ENCODE data around the gene MINDY4. TPM values are rescaled to one million over a fixed set of nuclear protein-coding genes. Genes with fewer than 3 reads are reported as not detected.

The MINDY4 gene
- total and polyA plus RNA-seq, 4 experiments from 2014 or later = 0.23 to 1.5 (median 1.1) TPM

DNA sequence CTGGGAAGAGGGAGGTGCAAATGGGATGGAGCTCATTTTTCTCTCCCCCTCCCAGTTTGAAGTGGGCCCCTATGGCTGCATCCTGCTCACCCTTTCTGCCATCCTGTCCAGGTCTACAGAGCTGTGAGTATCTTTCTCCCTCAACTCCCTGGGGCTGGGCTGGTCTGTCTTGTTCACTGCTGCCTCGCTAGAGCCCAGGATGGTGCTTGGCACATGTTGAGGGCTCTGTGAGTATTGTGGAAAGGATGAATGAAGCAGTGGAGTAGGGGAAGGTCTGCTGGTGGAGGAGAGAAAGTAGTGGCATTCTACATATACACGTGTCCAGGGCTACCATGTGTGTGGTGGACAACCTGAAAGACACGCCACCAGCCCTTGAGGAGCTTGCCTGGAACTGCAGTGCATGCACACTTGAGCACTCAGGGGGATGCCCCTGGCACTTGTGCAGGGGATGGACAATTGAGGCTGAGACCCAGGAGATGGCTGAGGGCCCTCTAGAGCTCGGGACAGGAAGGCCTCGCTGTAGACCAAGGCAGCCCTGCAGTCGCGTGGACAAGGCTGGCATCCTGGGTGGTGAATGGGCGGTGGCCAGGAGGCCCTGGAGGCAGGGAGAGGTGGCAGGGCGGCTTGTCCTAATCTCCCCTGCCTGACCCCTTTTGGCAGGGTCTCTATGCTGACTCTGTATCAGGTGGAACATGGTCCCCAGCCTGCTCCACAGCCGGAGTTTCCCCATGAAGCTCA, 88.2 kb downstream of the MINDY4 start:
- intact Hi-C loops (cut with micrococcal nuclease) = no loop called here
- Histone ChIP-seq H3K27me3 (ENCODE audit: insufficient read depth, low read length) (no peaks in the 10 kb centered on the region), H3K9me3 (ENCODE audit: control insufficient read depth in 1 of 2, low read length in 2 of 2) (no peaks in the 10 kb centered on the region), H3K36me3 (ENCODE audit: insufficient read depth, low read length) (no peaks in the 10 kb centered on the region), H3K4me3 (ENCODE audit: low read length in 2 of 2) (no peak overlapping the region), H3K27ac (ENCODE audit: low read depth, low read length) (no peak overlapping the region), H3K4me1 (ENCODE audit: insufficient read depth, low read length) (no peaks in the 10 kb centered on the region)
- no peaks in the 10 kb centered on the region for H3K4me1 Mint-ChIP-seq
- H3K27me3 Mint-ChIP-seq = no peaks in the 10 kb centered on the region
- H3K36me3 Mint-ChIP-seq = no peaks in the 10 kb centered on the region
- H3K27ac Mint-ChIP-seq = no peak overlapping the region
- no peak for DNase-seq
- ChIA-PET CTCF (ENCODE audit: partially characterized antibody) (no interaction called here), POLR2A (ENCODE audit: partially characterized antibody) (no interaction called here)
- H3K9me3 Mint-ChIP-seq = no peaks in the 10 kb centered on the region
- no peak overlapping the region for H3K4me3 Mint-ChIP-seq

DNA sequence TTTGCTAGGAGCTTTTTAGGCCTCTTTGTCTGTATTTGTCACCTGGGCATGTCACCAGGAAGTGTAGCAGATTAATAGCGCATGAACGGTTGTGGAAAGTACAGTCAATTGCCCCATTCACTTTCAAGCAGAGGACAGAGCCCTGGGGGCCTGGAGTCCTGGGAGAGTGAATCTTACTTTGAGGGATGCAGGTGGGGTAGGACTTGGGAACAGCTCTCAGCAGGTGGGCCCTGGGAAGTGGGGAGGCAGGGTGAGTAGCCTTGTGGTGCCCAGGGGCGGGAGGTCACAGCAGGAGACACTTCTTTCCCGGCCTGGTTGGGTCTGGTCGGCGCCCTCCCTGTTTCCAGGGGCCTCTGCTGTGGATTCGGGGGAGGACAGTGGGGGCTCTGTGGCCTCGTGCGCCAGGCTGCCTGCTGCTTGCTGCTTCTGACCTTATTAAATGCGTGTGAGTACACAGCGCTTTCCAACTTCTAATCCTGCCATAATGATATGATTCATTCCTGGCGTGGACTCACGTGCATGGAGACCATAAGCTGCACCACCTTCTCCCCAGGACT, 88.8 kb downstream of the MINDY4 start:
- CTCF ChIA-PET (ENCODE audit: partially characterized antibody) = no interaction called here
- Mint-ChIP-seq H3K36me3 (no peaks in the 10 kb centered on the region), H3K27ac (no peak overlapping the region), H3K9me3 (no peaks in the 10 kb centered on the region), H3K27me3 (no peaks in the 10 kb centered on the region), H3K4me3 (no peak overlapping the region), H3K4me1 (no peaks in the 10 kb centered on the region)
- Histone ChIP-seq H3K36me3 (ENCODE audit: insufficient read depth, low read length) (no peaks in the 10 kb centered on the region), H3K4me3 (ENCODE audit: low read length in 2 of 2) (no peak overlapping the region), H3K27ac (ENCODE audit: low read depth, low read length) (no peak overlapping the region), H3K4me1 (ENCODE audit: insufficient read depth, low read length) (no peaks in the 10 kb centered on the region), H3K9me3 (ENCODE audit: control insufficient read depth in 1 of 2, low read length in 2 of 2) (no peaks in the 10 kb centered on the region), H3K27me3 (ENCODE audit: insufficient read depth, low read length) (no peaks in the 10 kb centered on the region)
- intact Hi-C loops (cut with micrococcal nuclease) = no loop called here
- POLR2A ChIA-PET (ENCODE audit: partially characterized antibody) = no interaction called here
- no peak for DNase-seq

DNA sequence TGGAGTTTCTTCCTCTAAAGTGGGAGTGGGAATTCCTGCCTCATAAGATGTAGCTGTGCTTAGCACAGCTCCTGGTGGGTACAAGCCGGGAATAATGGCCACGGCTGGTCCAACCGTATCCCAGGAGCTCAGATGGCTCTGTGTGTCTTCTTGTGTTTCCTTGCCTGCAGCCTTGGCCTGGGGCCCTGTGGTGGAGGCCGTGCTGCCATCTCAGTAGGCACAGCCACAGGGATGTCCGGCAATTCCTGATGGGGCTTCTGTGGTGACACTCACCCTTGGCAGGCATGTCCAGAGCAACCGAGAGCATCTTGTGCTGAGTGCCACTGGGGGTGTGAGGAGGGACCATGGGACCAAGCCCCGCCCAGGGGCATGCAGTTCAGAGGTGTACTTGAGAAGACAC, 90.4 kb downstream of the MINDY4 start:
- intact Hi-C loops (cut with micrococcal nuclease) = no loop called here
- no peaks in the 10 kb centered on the region for H3K36me3 ChIP-seq (ENCODE audit: insufficient read depth, low read length)
- Mint-ChIP-seq H3K36me3 (no peaks in the 10 kb centered on the region), H3K9me3 (no peaks in the 10 kb centered on the region), H3K27me3 (no peaks in the 10 kb centered on the region), H3K4me1 (no peaks in the 10 kb centered on the region), H3K4me3 (no peak overlapping the region), H3K27ac (peak overlapping the region in 1 of 7 donors; percentile 6)
- no peak for DNase-seq
- H3K27me3 ChIP-seq (ENCODE audit: insufficient read depth, low read length) = no peaks in the 10 kb centered on the region
- CTCF ChIA-PET (ENCODE audit: partially characterized antibody) = no interaction called here
- no peaks in the 10 kb centered on the region for H3K4me1 ChIP-seq (ENCODE audit: insufficient read depth, low read length)
- no peak overlapping the region for H3K27ac ChIP-seq (ENCODE audit: low read depth, low read length)
- POLR2A ChIA-PET (ENCODE audit: partially characterized antibody) = no interaction called here
- no peak overlapping the region for H3K4me3 ChIP-seq (ENCODE audit: low read length in 2 of 2)
- no peaks in the 10 kb centered on the region for H3K9me3 ChIP-seq (ENCODE audit: control insufficient read depth in 1 of 2, low read length in 2 of 2)

DNA sequence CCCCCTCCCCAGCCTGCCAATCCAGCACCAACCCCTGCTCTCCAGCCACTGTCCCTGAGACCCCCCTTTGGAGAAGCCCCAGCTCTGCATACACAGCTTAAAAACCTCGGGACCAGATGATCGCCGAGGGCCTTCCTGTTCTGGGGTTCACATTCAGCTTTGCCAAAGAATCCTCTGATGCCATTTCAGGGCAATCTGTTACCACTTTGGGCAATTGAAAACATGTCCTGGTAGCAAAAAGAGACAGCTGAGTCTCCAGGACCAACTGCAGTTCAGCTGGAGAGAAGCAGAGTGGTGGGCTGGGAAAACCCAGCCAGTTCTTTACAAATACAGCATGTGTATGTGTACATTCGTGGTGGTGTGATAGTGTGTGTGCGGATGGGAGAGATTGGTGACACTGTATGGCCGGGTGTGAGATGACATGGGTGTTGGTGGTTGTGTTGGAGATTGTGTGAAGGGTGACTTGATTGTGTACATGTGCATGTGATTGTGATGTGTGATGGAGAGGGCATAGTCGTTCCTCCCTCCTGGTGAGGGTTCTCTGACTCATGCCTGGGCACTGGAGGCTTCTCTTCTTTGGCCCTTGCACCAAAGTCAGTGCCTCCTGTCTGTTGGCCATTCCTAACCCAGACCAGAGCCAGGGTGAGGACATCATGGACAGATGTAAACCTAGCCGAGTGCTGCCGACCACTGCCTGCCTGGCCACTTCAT, 91.9 kb downstream of the MINDY4 start:
- no peak overlapping the region for H3K27ac ChIP-seq (ENCODE audit: low read depth, low read length)
- Mint-ChIP-seq H3K4me1 (no peaks in the 10 kb centered on the region), H3K36me3 (no peaks in the 10 kb centered on the region), H3K4me3 (no peak overlapping the region), H3K27ac (no peak overlapping the region), H3K27me3 (no peaks in the 10 kb centered on the region), H3K9me3 (no peaks in the 10 kb centered on the region)
- no peak for DNase-seq
- POLR2A ChIA-PET (ENCODE audit: partially characterized antibody) = interaction anchor here (1.0 kb wide), 1 partner anchor 14 kb away, joined by 3 read pairs; no protein-coding TSS in a partner anchor
- no peak overlapping the region for H3K4me3 ChIP-seq (ENCODE audit: low read length in 2 of 2)
- H3K27me3 ChIP-seq (ENCODE audit: insufficient read depth, low read length) = no peaks in the 10 kb centered on the region
- no peaks in the 10 kb centered on the region for H3K36me3 ChIP-seq (ENCODE audit: insufficient read depth, low read length)
- CTCF ChIA-PET (ENCODE audit: partially characterized antibody) = no interaction called here
- intact Hi-C loops (cut with micrococcal nuclease) = no loop called here
- H3K4me1 ChIP-seq (ENCODE audit: insufficient read depth, low read length) = no peaks in the 10 kb centered on the region
- no peaks in the 10 kb centered on the region for H3K9me3 ChIP-seq (ENCODE audit: control insufficient read depth in 1 of 2, low read length in 2 of 2)

DNA sequence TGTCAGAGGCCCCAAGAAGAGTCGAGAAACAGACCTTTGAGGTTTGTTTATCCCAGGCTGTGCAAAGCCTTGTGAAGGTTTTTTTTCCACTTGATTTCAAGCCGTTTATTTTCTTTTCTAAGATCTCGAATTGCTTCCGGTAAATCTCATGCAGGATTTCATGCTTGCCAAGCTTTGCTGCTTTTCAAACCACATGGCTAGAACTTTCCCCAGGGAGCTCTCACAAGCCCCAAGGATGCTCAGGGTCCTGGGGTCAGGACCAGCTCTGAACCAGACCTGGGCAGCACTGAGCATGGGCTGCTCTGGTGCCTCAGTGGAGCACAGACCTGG, 92.5 kb downstream of the MINDY4 start:
- Histone ChIP-seq H3K27ac (ENCODE audit: low read depth, low read length) (no peak overlapping the region), H3K27me3 (ENCODE audit: insufficient read depth, low read length) (no peaks in the 10 kb centered on the region), H3K4me3 (ENCODE audit: low read length in 2 of 2) (no peak overlapping the region), H3K9me3 (ENCODE audit: control insufficient read depth in 1 of 2, low read length in 2 of 2) (no peaks in the 10 kb centered on the region), H3K36me3 (ENCODE audit: insufficient read depth, low read length) (no peaks in the 10 kb centered on the region), H3K4me1 (ENCODE audit: insufficient read depth, low read length) (no peaks in the 10 kb centered on the region)
- ChIA-PET POLR2A (ENCODE audit: partially characterized antibody) (interaction anchor here (1.0 kb wide), 1 partner anchor 13 kb away, joined by 3 read pairs; no protein-coding TSS in a partner anchor), CTCF (ENCODE audit: partially characterized antibody) (no interaction called here)
- intact Hi-C loops (cut with micrococcal nuclease) = no loop called here
- H3K36me3 Mint-ChIP-seq = no peaks in the 10 kb centered on the region
- H3K27ac Mint-ChIP-seq = no peak overlapping the region
- no peaks in the 10 kb centered on the region for H3K27me3 Mint-ChIP-seq
- no peaks in the 10 kb centered on the region for H3K9me3 Mint-ChIP-seq
- no peak overlapping the region for H3K4me3 Mint-ChIP-seq
- no peak for DNase-seq
- H3K4me1 Mint-ChIP-seq = no peaks in the 10 kb centered on the region

DNA sequence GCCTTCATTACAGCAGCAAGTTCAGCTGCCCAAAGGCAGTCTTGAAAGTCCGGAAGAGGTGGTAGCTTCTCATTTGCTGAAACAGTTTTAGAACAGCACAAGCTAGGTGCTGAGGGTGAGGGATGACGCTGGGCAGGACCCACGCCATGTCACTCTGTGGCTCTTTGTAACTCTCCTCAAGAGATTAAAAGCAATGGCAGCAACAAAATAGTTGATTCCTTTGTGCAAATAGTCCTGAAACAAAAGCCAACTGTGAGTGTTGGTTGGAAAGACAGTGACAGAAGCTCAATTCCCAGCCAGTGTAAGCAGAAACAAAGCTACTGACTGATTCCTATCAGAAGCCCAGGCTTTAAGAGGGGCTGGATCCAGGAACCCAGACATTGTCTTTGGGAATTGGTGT, 92.9 kb downstream of the MINDY4 start:
- Histone ChIP-seq H3K4me3 (ENCODE audit: low read length in 2 of 2) (no peak overlapping the region), H3K27me3 (ENCODE audit: insufficient read depth, low read length) (no peaks in the 10 kb centered on the region), H3K27ac (ENCODE audit: low read depth, low read length) (no peak overlapping the region), H3K9me3 (ENCODE audit: control insufficient read depth in 1 of 2, low read length in 2 of 2) (no peaks in the 10 kb centered on the region), H3K36me3 (ENCODE audit: insufficient read depth, low read length) (no peaks in the 10 kb centered on the region), H3K4me1 (ENCODE audit: insufficient read depth, low read length) (no peaks in the 10 kb centered on the region)
- no peaks in the 10 kb centered on the region for H3K4me1 Mint-ChIP-seq
- ChIA-PET POLR2A (ENCODE audit: partially characterized antibody) (no interaction called here), CTCF (ENCODE audit: partially characterized antibody) (no interaction called here)
- no peaks in the 10 kb centered on the region for H3K9me3 Mint-ChIP-seq
- no peaks in the 10 kb centered on the region for H3K27me3 Mint-ChIP-seq
- no peaks in the 10 kb centered on the region for H3K36me3 Mint-ChIP-seq
- intact Hi-C loops (cut with micrococcal nuclease) = no loop called here
- DNase-seq = no peak
- no peak overlapping the region for H3K27ac Mint-ChIP-seq
- H3K4me3 Mint-ChIP-seq = no peak overlapping the region

DNA sequence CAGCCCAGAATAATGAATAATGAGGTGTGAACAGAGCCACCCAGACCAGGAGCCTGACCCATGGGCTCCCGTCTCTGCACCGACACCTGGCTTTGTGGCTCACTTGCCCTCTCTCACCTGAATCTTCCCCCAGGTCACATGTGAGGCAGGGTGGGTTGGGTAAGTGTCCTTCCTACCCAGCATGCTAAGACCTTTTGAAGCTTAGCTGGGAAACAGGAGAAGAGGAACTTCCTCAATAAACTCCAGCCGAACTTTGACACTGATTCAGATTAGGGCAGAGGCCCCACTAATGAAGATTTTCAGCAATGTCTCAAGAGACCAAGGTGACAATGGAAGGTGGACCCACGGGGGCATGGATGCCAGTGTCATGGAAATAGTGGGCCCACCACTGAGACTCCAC, 93.9 kb downstream of the MINDY4 start:
- no peak overlapping the region for H3K27ac Mint-ChIP-seq
- Histone ChIP-seq H3K36me3 (ENCODE audit: insufficient read depth, low read length) (no peaks in the 10 kb centered on the region), H3K27me3 (ENCODE audit: insufficient read depth, low read length) (no peaks in the 10 kb centered on the region)

More for the DNA sequence above, 93.9 kb downstream of the MINDY4 start:
- Mint-ChIP-seq H3K4me3 (no peak overlapping the region), H3K27me3 (no peaks in the 10 kb centered on the region), H3K4me1 (no peaks in the 10 kb centered on the region), H3K9me3 (no peaks in the 10 kb centered on the region), H3K36me3 (no peaks in the 10 kb centered on the region)
- H3K4me3 ChIP-seq (ENCODE audit: low read length in 2 of 2) = no peak overlapping the region
- no peak for DNase-seq
- POLR2A ChIA-PET (ENCODE audit: partially characterized antibody) = no interaction called here
- intact Hi-C loops (cut with micrococcal nuclease) = no loop called here
- no peaks in the 10 kb centered on the region for H3K4me1 ChIP-seq (ENCODE audit: insufficient read depth, low read length)
- H3K27ac ChIP-seq (ENCODE audit: low read depth, low read length) = no peak overlapping the region
- H3K9me3 ChIP-seq (ENCODE audit: control insufficient read depth in 1 of 2, low read length in 2 of 2) = no peaks in the 10 kb centered on the region
- CTCF ChIA-PET (ENCODE audit: partially characterized antibody) = no interaction called here
